ENCODE measurements around the gene ZNF2.

The ZNF2 gene

GRCh38 chr2:95165371-95166064, at the start of gene ZNF2:
Gene ZNF2, plus strand, starts transcription at chr2:95165809. Its CDS starts 10,418 bp downstream, at chr2:95176227.
- H3K79me2 ChIP-seq (ENCODE audit: insufficient read depth, low read length), result peaks cover 34% of the 10 kb centered on the region
- peak; percentile 97 for DNase-seq

GRCh38 chr2:95121093-95121406, 44.6 kb upstream of the ZNF2 start:
- Histone ChIP-seq H3K79me2 (ENCODE audit: insufficient read depth, low read length) (peaks cover 56% of the 10 kb centered on the region), H3K4me1 (ENCODE audit: insufficient read depth, low read length) (peaks cover 36% of the 10 kb centered on the region), H3K9ac (ENCODE audit: low read depth, low read length) (peak overlapping the region; percentile 99), H3K27ac (ENCODE audit: low read length) (peak overlapping the region; percentile 99), H2AFZ (ENCODE audit: low read depth, low read length) (peak overlapping the region; percentile 98), H4K20me1 (ENCODE audit: insufficient read depth, low read length) (peaks cover 16% of the 10 kb centered on the region; the same call in 1 of the 2 replicates), H3K9me3 (ENCODE audit: insufficient read depth, low read length, severe bottlenecking) (no peaks in the 10 kb centered on the region), H3K4me3 (ENCODE audit: low read depth in 1 of 2, low read length in 2 of 2) (peak overlapping the region; percentile 72 to 85), H3K27me3 (ENCODE audit: insufficient read depth, low read length, poor library complexity) (no peaks in the 10 kb centered on the region), H3K36me3 (ENCODE audit: insufficient read depth, low read length) (peaks cover 27% of the 10 kb centered on the region), H3K4me2 (ENCODE audit: insufficient read depth, low read length) (peak overlapping the region; percentile 99)
- ATAC-seq (ENCODE audit: insufficient read depth, low read depth) (no peak), DNase-seq (no peak)
- no peak for TF ChIP-seq CTCF (IDR thresholded peaks at IDR 0.05; ENCODE audit: borderline replicate concordance, extremely low read depth, low read length, poor library complexity, severe bottlenecking)
- TF ChIP-seq EZH2 (IDR thresholded peaks at IDR 0.05; ENCODE audit: borderline replicate concordance, low read depth, low read length, severe bottlenecking), result no peak

More at GRCh38 chr2:95165371-95166064, at the start of gene ZNF2:
- Histone ChIP-seq H4K20me1 (ENCODE audit: insufficient read depth, low read length) (no peaks in the 10 kb centered on the region), H3K36me3 (ENCODE audit: insufficient read depth, low read length) (0 out of 2 replicates have a peak, but pooled peaks cover 3% of the 10 kb centered on the region), H3K4me3 (ENCODE audit: low read depth in 1 of 2, low read length in 2 of 2) (peak within 1 kb of the TSS; percentile 67 to 85), H3K9me3 (ENCODE audit: insufficient read depth, low read length, severe bottlenecking) (no peaks in the 10 kb centered on the region), H3K27ac (ENCODE audit: low read length) (peak within 1 kb of the TSS; percentile 98), H3K4me1 (ENCODE audit: insufficient read depth, low read length) (peaks cover 26% of the 10 kb centered on the region), H2AFZ (ENCODE audit: low read depth, low read length) (peak within 1 kb of the TSS; percentile 92), H3K9ac (ENCODE audit: low read depth, low read length) (peak within 1 kb of the TSS; percentile 79), H3K4me2 (ENCODE audit: insufficient read depth, low read length) (peak within 1 kb of the TSS; percentile 67), H3K27me3 (ENCODE audit: insufficient read depth, low read length, poor library complexity) (no peaks in the 10 kb centered on the region)
- TF ChIP-seq EZH2 (IDR thresholded peaks at IDR 0.05; ENCODE audit: borderline replicate concordance, low read depth, low read length, severe bottlenecking) (no peak), CTCF (IDR thresholded peaks at IDR 0.05; ENCODE audit: borderline replicate concordance, extremely low read depth, low read length, poor library complexity, severe bottlenecking) (no peak)
- peak; percentile 96 for ATAC-seq (ENCODE audit: insufficient read depth, low read depth)

GRCh38 chr2:95121407-95122196, 44.0 kb upstream of the ZNF2 start, which contains the start of gene MRPS5:
Gene MRPS5, minus strand, starts transcription at chr2:95121808. Its CDS starts 17 bp downstream, at chr2:95121791.
- DNase-seq (peak; percentile 86), ATAC-seq (ENCODE audit: insufficient read depth, low read depth) (peak; percentile 89)
- H3K4me3 ChIP-seq (ENCODE audit: low read depth in 1 of 2, low read length in 2 of 2), result peak within 1 kb of the TSS; percentile 72 to 85
- H3K4me2 ChIP-seq (ENCODE audit: insufficient read depth, low read length), result peak within 1 kb of the TSS; percentile 99
- TF ChIP-seq EZH2 (IDR thresholded peaks at IDR 0.05; ENCODE audit: borderline replicate concordance, low read depth, low read length, severe bottlenecking), result no peak
- peak; percentile 14 for TF ChIP-seq CTCF (IDR thresholded peaks at IDR 0.05; ENCODE audit: borderline replicate concordance, extremely low read depth, low read length, poor library complexity, severe bottlenecking)
- H4K20me1 ChIP-seq (ENCODE audit: insufficient read depth, low read length), result peaks cover 16% of the 10 kb centered on the region; the same call in 1 of the 2 replicates
- H2AFZ ChIP-seq (ENCODE audit: low read depth, low read length), result peak within 1 kb of the TSS; percentile 98
- peak within 1 kb of the TSS; percentile 99 for H3K9ac ChIP-seq (ENCODE audit: low read depth, low read length)
- no peaks in the 10 kb centered on the region for H3K9me3 ChIP-seq (ENCODE audit: insufficient read depth, low read length, severe bottlenecking)
- peaks cover 23% of the 10 kb centered on the region for H3K36me3 ChIP-seq (ENCODE audit: insufficient read depth, low read length)
- peaks cover 36% of the 10 kb centered on the region for H3K4me1 ChIP-seq (ENCODE audit: insufficient read depth, low read length)
- H3K27ac ChIP-seq (ENCODE audit: low read length), result peak within 1 kb of the TSS; percentile 99
- no peaks in the 10 kb centered on the region for H3K27me3 ChIP-seq (ENCODE audit: insufficient read depth, low read length, poor library complexity)
- H3K79me2 ChIP-seq (ENCODE audit: insufficient read depth, low read length), result peaks cover 52% of the 10 kb centered on the region
